Measurements from ENCODE around the gene PDCD10.
A peak's percentile ranks its signal among the peaks of the same experiment; 100 is the strongest.

The PDCD10 gene

GRCh38 chr3:167733961-167734497 is 663 bp downstream of the PDCD10 start:
- DNase-seq: peak; percentile 73

GRCh38 chr3:167732313-167733065 is 2.2 kb downstream of the PDCD10 start:
- DNase-seq: peak; percentile 42

- peak; percentile 31 for DNase-seq
Measured at GRCh38 chr3:167731393-167731792, 3.3 kb downstream of the PDCD10 start.

- peak; percentile 12 for DNase-seq
Measured at GRCh38 chr3:167729591-167729990, 5.1 kb downstream of the PDCD10 start.

GRCh38 chr3:167728632-167729323 is 5.9 kb downstream of the PDCD10 start:
- DNase-seq: peak; percentile 53

- DNase-seq: no peak
Measured at GRCh38 chr3:167728176-167728575, 6.5 kb downstream of the PDCD10 start.

- DNase-seq: peak; percentile 92
Measured at GRCh38 chr3:167723872-167724271, 10.8 kb downstream of the PDCD10 start.

GRCh38 chr3:167723025-167723512 is 11.6 kb downstream of the PDCD10 start:
- peak; percentile 16 for DNase-seq

- no peak for DNase-seq
Measured at GRCh38 chr3:167718582-167718981, 16.1 kb downstream of the PDCD10 start.

- no peak for DNase-seq
Measured at GRCh38 chr3:167716920-167717319, 17.8 kb downstream of the PDCD10 start.

- peak; percentile 9 for DNase-seq
Measured at GRCh38 chr3:167714871-167715270, 19.8 kb downstream of the PDCD10 start.

GRCh38 chr3:167712445-167712844 is 22.2 kb downstream of the PDCD10 start:
- DNase-seq: no peak

GRCh38 chr3:167711439-167711838 is 23.3 kb downstream of the PDCD10 start:
- no peak for DNase-seq

GRCh38 chr3:167710552-167710951 is 24.1 kb downstream of the PDCD10 start:
- no peak for DNase-seq

- DNase-seq: no peak
Measured at GRCh38 chr3:167709690-167710089, 25.0 kb downstream of the PDCD10 start.

- DNase-seq: no peak
Measured at GRCh38 chr3:167705840-167706239, 28.9 kb downstream of the PDCD10 start.

- DNase-seq: no peak
Measured at GRCh38 chr3:167700926-167701325, 33.8 kb downstream of the PDCD10 start.

GRCh38 chr3:167700046-167700445 is 34.6 kb downstream of the PDCD10 start:
- DNase-seq: no peak

GRCh38 chr3:167694121-167694520 is 40.6 kb downstream of the PDCD10 start:
- DNase-seq: no peak

- DNase-seq: peak; percentile 2
Measured at GRCh38 chr3:167691366-167691765, 43.3 kb downstream of the PDCD10 start.

- DNase-seq: peak; percentile 82
Measured at GRCh38 chr3:167684388-167684993, 50.2 kb downstream of the PDCD10 start.

- no peak for DNase-seq
Measured at GRCh38 chr3:167679526-167679925, 55.2 kb downstream of the PDCD10 start.

GRCh38 chr3:167675848-167676247 is 58.8 kb downstream of the PDCD10 start:
- DNase-seq: no peak

GRCh38 chr3:167673221-167673620 is 61.5 kb downstream of the PDCD10 start:
- no peak for DNase-seq
